Endometrium (tissue), 2 donors: ENCODE data around the gene MRPS23.

Source experiments
- FAIRE-seq: peaks from 2 replicates; lab custom pipeline; 2012; peaks lifted over from hg19 to GRCh38; lab: Jason Lieb, UNC
- donor health status: control.
- donor health status: control.

MRPS23 gene

GRCh38 chr17:57794841-57795240, 55.0 kb downstream of the MRPS23 start:
- no peak for FAIRE-seq

- no peak for FAIRE-seq
Observed at GRCh38 chr17:57788725-57789124, 61.1 kb downstream of the MRPS23 start.

- FAIRE-seq = no peak
Observed at GRCh38 chr17:57785022-57785421, 64.8 kb downstream of the MRPS23 start.
